ENCODE results near the gene IRX3.
"Not testable (repeated sequence)": the region's sequence is repeated elsewhere in the genome, so short reads cannot be mapped to it uniquely, and the experiment has no call there.

IRX3 gene

DNA sequence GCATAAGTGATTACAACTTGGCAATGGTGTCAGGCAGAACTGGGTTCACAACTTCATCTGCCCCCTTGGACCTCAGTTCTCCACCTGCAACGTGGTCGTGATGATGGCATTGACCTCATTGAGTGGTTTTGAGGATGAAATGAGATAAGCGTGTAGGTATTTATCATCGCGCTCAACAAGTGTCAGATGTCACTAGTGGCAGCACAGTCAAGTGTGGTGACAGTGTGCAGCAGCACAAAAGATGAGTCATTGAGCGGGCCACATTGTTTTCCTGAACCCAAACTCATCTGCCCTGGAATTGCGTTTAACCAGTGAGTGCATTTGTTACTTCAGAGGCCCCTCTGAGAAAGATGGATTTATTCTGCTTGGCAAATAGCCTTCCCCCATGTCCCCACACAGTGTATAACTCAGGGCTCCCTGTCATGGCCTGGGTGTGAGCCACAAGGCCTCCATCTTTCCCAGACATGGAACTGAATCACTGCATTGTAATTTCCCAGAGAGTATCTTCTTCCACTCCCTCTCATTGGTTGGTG, 20.9 kb downstream of the IRX3 start:
- no peak overlapping the region for H3K4me3 ChIP-seq (ENCODE audit: low read length)
- TF ChIP-seq, protein P1, sequence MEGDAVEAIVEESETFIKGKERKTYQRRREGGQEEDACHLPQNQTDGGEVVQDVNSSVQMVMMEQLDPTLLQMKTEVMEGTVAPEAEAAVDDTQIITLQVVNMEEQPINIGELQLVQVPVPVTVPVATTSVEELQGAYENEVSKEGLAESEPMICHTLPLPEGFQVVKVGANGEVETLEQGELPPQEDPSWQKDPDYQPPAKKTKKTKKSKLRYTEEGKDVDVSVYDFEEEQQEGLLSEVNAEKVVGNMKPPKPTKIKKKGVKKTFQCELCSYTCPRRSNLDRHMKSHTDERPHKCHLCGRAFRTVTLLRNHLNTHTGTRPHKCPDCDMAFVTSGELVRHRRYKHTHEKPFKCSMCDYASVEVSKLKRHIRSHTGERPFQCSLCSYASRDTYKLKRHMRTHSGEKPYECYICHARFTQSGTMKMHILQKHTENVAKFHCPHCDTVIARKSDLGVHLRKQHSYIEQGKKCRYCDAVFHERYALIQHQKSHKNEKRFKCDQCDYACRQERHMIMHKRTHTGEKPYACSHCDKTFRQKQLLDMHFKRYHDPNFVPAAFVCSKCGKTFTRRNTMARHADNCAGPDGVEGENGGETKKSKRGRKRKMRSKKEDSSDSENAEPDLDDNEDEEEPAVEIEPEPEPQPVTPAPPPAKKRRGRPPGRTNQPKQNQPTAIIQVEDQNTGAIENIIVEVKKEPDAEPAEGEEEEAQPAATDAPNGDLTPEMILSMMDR (conservative IDR thresholded peaks at IDR 0.05; ENCODE audit: low read depth, low read length), result no peak
- DNase-seq (ENCODE audit: low read depth), result no peak

DNA sequence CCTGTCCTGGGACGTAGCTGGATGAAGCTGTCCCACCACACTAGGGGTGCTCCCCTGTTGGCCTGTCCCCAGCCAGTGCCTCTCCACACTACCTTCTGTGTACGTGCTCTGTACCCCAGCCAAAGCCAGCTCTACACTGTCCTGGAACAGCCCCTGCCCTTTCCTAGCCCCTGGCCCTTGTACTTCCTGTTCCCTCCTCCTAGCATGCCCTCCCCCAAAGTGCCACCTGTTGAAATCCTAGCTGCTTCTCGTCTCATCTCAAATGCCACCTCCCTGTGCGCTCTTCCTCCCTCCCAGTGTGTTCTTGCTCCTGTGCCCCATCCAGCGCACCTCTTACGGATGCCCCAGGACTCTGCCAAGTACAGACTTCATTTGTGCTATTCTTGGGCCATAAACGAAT, 33.5 kb downstream of the IRX3 start:
- DNase-seq (ENCODE audit: low read depth), result no peak
- H3K4me3 ChIP-seq (ENCODE audit: low read length), result no peak overlapping the region
- TF ChIP-seq, protein P1 (conservative IDR thresholded peaks at IDR 0.05; ENCODE audit: low read depth, low read length), result no peak

DNA sequence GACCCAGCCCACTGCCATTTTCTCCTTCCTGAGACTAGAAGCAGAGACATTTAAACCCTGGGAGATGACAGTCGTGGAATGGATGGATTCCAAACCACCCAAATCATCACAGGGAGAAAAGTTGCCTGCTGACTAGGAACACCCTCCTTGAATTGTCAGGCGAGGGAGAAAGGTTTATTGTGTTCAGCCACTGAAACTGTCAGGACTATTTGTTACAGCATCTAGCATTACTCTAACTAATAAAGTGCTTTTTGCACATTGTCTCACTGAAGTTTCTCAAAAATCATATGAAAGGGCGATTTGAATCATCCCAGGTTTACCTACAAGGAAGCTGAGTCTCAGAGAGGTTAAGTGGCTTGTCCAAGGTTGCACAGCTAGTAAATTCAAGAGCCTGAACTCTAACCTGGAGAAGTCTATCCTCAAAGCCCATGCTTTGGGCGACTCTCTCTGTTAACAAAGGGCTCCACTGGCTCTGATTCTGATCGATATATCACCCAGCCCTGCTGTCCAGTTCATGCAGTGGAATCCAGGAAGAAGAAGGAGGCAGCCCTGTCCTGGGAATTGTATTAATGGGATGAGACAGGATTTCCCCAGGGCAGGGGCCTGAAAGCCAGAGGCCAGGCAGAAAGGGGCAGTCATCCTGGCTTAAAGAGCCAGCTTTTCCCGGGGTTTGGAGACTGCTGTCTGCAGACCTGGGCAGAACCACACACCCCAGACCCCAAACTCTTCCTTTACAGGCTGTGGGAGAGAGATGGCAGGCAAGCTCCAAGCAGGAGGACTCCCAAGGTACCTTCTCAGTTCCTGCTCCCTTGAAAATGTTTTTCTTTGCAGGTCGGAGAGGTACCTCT, 37.5 kb downstream of the IRX3 start:
- no peak for DNase-seq (ENCODE audit: low read depth)
- TF ChIP-seq, protein P1 (conservative IDR thresholded peaks at IDR 0.05; ENCODE audit: low read depth, low read length), result no peak
- no peak overlapping the region for H3K4me3 ChIP-seq (ENCODE audit: low read length)

DNA sequence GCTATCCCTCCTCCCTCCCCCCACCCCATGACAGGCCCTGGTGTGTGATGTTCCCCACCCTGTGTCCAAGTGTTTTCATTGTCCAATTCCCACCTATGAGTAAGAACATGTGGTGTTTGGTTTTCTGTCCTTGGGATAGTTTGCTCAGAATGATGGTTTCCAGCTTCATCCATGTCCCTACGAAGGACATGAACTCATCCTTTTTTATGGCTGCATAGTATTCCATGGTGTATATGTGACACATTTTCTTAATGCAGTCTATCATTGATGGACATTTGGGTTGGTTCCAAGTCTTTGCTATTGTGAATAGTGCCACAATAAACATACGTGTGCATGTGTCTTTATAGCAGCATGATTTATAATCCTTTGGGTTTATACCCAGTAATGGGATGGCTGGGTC, 38.9 kb downstream of the IRX3 start:
- not testable (repeated sequence) for H3K4me3 ChIP-seq (ENCODE audit: low read length); DNase-seq (ENCODE audit: low read depth)

DNA sequence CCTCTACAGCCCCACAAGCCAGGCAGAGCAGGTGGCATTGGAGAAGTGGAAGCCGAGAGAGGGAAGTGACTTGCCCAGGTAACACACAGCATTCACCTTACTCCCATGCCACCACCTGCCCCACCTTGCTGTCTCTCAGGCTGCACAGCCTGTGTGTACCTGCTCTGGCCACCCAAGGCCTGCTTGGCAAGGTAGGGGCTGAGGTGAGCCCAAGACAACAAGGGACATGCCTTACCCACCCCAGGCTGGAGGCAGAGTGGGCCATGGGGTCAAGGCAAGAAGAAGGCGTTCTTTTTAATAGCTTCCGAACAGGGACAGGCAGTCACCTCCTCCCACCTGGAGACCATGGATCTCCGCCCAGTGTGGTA, 40.1 kb downstream of the IRX3 start:
- TF ChIP-seq, protein P1 (conservative IDR thresholded peaks at IDR 0.05; ENCODE audit: low read depth, low read length), result no peak
- no peak overlapping the region for H3K4me3 ChIP-seq (ENCODE audit: low read length)
- no peak for DNase-seq (ENCODE audit: low read depth)

DNA sequence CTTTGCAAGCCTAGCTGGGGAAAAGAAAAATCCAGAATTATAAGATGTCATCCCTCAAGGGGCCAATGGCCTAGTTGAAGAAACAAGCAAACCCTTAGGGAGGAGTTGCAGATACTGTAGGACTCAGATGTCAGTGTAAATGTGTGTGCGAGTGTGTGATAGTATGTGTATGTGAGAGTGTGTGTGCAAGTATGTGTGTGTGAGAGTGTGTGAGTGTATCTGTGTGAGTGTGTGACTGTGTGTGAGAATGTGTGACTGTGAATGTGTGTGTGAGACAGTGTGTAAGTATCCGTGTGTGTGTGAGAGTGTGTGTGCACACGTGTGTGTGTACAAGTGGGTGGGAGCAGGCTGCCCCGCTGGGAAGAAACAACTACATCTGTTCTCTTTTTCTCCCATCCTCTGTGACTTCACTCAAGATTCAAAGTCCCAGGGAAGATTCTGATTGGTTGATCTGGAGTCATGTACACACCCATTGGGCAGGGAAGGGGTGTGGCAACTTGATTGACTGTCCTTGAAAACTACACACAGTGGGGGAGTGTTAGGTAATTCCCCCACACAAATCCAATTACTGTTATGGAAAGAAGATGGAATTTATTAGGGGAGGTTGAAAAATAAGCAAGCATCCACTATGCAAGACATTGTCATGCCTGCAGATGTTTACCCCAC, 40.7 kb downstream of the IRX3 start:
- no peak for DNase-seq (ENCODE audit: low read depth)
- TF ChIP-seq, protein P1 (conservative IDR thresholded peaks at IDR 0.05; ENCODE audit: low read depth, low read length), result no peak
- no peak overlapping the region for H3K4me3 ChIP-seq (ENCODE audit: low read length)

DNA sequence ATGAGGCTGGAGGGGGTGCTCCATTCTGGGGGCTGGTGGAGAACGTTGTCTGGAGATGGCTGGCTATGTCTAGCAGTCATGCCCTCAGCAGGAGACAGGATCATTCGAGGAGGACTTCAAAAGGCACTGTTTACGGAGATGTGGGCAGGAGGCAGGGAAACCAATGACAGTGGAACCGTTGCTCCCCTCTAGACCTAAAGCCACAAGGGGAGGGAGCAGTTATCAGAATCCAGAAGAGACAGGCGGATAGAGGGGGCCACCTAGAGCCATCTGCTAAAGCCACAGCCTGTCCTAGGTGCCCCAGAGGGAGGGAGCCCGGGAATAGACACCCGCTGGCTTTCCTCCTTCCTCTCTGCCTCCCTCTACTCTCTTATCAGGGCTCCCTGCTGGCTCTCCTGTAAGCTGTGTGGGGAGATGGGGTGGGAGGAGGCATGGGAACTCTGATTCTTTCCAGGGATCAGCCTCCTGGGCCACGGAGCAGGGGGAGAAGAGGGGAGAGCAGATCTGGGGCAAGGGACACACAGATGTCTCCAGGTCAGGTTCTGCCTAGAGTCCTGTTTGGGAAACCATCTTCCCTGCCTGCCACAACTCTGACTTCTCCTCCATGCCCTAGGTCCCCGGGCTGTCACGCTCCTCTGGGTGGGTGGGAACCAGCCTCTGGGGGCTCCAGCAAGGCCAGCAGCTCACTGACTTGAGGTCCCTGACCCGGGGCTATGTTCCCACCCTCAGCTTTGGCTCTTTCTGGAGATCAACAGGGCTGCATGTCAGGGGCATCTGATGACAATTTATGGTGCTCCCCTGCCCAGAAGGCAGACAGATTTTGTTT, 42.3 kb downstream of the IRX3 start:
- TF ChIP-seq, protein P1 (conservative IDR thresholded peaks at IDR 0.05; ENCODE audit: low read depth, low read length), result no peak
- H3K4me3 ChIP-seq (ENCODE audit: low read length), result no peak overlapping the region
- no peak for DNase-seq (ENCODE audit: low read depth)
